Forelimb muscle (tissue), 1 donor: Measurements from ENCODE around the gene CRYGA. TPM values are rescaled to one million over a fixed set of nuclear protein-coding genes. Genes with fewer than 3 reads are reported as not detected.
"Not testable (repeated sequence)": the region's sequence is repeated elsewhere in the genome, so short reads cannot be mapped to it uniquely, and the experiment has no call there.

Experiments used
- DNase-seq: peaks from one replicate; pipeline ENCODE4 v3.0.0-alpha.2; 2013; ENCODE audit warnings: low read depth
- polyA plus RNA-seq: library from polyadenylated mRNA; unstranded; fragments of 120-200 nt; gene quantifications from one replicate; pipeline ENCODE4 v1.2.1, GENCODE V29; 2013; ENCODE audit not compliant: insufficient read length

Gene CRYGA
- polyA plus RNA-seq, 1 donor: not detected

GRCh38 chr2:208127090-208127489, 36.3 kb downstream of the CRYGA start:
- DNase-seq: no peak

- no peak for DNase-seq
Measured at GRCh38 chr2:208125251-208125650, 38.1 kb downstream of the CRYGA start.

- not testable (repeated sequence) for DNase-seq
Measured at GRCh38 chr2:208124013-208124715, 39.2 kb downstream of the CRYGA start, which contains the start of gene CRYGD. TSS of gene CRYGD (minus strand) at chr2:208124524. CDS start at chr2:208124473, 51 bp downstream.

GRCh38 chr2:208122248-208122647, 41.1 kb downstream of the CRYGA start:
- DNase-seq: no peak

GRCh38 chr2:208118918-208119317, 44.5 kb downstream of the CRYGA start:
- no peak for DNase-seq

DNA sequence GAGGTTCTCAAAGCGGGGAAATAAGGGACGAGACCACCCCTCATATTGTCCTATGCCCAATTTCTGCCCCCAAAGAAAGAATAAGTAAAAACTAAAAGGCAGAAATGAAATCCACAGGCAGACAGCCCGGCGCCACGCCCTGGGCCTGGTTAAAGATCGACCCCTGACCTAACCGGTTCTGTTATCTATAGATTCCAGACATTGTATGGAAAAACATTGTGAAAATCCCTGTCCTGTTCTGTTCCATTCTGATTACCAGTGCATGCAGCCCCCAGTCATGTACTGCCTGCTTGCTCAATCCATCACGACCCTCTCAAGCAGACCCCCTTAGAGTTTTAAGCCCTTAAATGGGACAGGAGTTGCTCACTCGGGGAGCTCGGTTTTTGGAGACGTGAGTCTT, 46.0 kb downstream of the CRYGA start:
- DNase-seq: not testable (repeated sequence)

DNA sequence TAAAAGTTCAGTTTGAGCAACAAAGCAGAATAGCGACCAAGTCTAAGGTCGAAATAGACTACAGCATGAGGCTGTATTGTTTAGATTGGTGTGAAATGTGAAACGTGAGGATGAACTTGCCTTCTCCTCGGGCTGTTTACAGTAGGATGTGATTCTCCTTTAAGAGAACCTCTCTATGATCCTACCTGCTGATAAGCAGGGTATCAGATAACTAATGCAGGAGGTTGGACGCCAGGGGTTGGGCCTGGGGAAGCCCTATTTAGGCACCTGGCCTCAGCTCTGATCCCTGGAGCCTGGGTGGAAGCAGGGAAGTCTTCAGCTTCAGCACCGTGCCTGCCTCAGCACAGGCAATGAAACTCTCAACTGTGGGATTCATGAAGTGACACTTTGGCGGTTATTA, 50.4 kb downstream of the CRYGA start:
- no peak for DNase-seq

- not testable (repeated sequence) for DNase-seq
Measured at GRCh38 chr2:208112273-208112745, 51.1 kb downstream of the CRYGA start.

Other genes starting within 250 kb of the CRYGA start
- gene PLEKHM3, start 138.1 kb downstream of the CRYGA start, polyA plus RNA-seq: 5.9 TPM
- gene CRYGD, start 39.1 kb downstream of the CRYGA start, polyA plus RNA-seq: not detected
- not detected for gene CRYGC, start 33.8 kb downstream of the CRYGA start, polyA plus RNA-seq
- gene CRYGB, start 17.4 kb downstream of the CRYGA start, polyA plus RNA-seq: not detected
- gene C2orf80, start 26.4 kb upstream of the CRYGA start, polyA plus RNA-seq: not detected
- 35.2 TPM for gene IDH1, start 91.5 kb upstream of the CRYGA start, polyA plus RNA-seq
- gene PIKFYVE, start 102.7 kb upstream of the CRYGA start, polyA plus RNA-seq: 17.4 TPM
- gene PTH2R, start 243.2 kb upstream of the CRYGA start, polyA plus RNA-seq: 0.10 TPM